ENCODE measurements around the gene SH3RF2.

The SH3RF2 gene

GRCh38 chr5:145987856-145988255 is 51.5 kb downstream of the SH3RF2 start:
- Histone ChIP-seq H3K4me1 (ENCODE audit: control insufficient read depth, insufficient read depth, low read length) (no peaks in the 10 kb centered on the region), H3K9me3 (ENCODE audit: control insufficient read depth, insufficient read depth, low read depth, low read length) (no peaks in the 10 kb centered on the region), H3K4me3 (ENCODE audit: low read depth, low read length) (no peak overlapping the region), H3K27ac (ENCODE audit: extremely low read depth, low read depth, low read length) (no peak overlapping the region), H3K36me3 (ENCODE audit: control insufficient read depth in 2 of 2, insufficient read depth in 1 of 2, low read length in 2 of 2) (no peaks in the 10 kb centered on the region)
- no peak for TF ChIP-seq ZNF785 (tag by site-specific recombination; IDR thresholded peaks at IDR 0.05)
- no peak for TF ChIP-seq ZNF580 (tag by site-specific recombination; IDR thresholded peaks at IDR 0.05)
- no peak for TF ChIP-seq ZNF843 (tag by site-specific recombination; IDR thresholded peaks at IDR 0.05)
- no peak for TF ChIP-seq ZBTB17 (tag by site-specific recombination; IDR thresholded peaks at IDR 0.05)
- TF ChIP-seq ZNF704 (tag by site-specific recombination; IDR thresholded peaks at IDR 0.05) = no peak
- no peak for TF ChIP-seq ZFP69B (tag by site-specific recombination; IDR thresholded peaks at IDR 0.05)
- POLR2A ChIA-PET = no interaction called here
- CTCF ChIA-PET = interaction anchor here (1.4 kb wide), 1 partner anchor 67 kb away, joined by 3 read pairs; no protein-coding TSS in a partner anchor

- Histone ChIP-seq H3K4me1 (ENCODE audit: control insufficient read depth, insufficient read depth, low read length) (no peaks in the 10 kb centered on the region), H3K9me3 (ENCODE audit: control insufficient read depth, insufficient read depth, low read depth, low read length) (no peaks in the 10 kb centered on the region), H3K27ac (ENCODE audit: extremely low read depth, low read depth, low read length) (no peak overlapping the region), H3K4me3 (ENCODE audit: low read depth, low read length) (no peak overlapping the region), H3K36me3 (ENCODE audit: control insufficient read depth in 2 of 2, insufficient read depth in 1 of 2, low read length in 2 of 2) (no peaks in the 10 kb centered on the region)
- TF ChIP-seq ZNF404 (tag by site-specific recombination; IDR thresholded peaks at IDR 0.05) = no peak
- no peak for TF ChIP-seq ZNF610 (tag by site-specific recombination; IDR thresholded peaks at IDR 0.05; ENCODE audit: borderline replicate concordance)
- TF ChIP-seq BCL11A (tag by site-specific recombination; IDR thresholded peaks at IDR 0.05; ENCODE audit: low read depth) = no peak
- no peak for TF ChIP-seq ZNF645 (tag by site-specific recombination; IDR thresholded peaks at IDR 0.05)
- TF ChIP-seq AEBP2 (tag by site-specific recombination; IDR thresholded peaks at IDR 0.05; ENCODE audit: borderline replicate concordance) = no peak
- TF ChIP-seq ZSCAN4 (tag by site-specific recombination; IDR thresholded peaks at IDR 0.05) = no peak
- TF ChIP-seq ZNF549 (tag by site-specific recombination; IDR thresholded peaks at IDR 0.05) = no peak
- POLR2A ChIA-PET = no interaction called here
- CTCF ChIA-PET = no interaction called here
These were observed 52.6 kb downstream of the SH3RF2 start for GRCh38 chr5:145988993-145989392.

- ChIA-PET POLR2A (no interaction called here), CTCF (interaction anchor here (1.1 kb wide), 1 partner anchor 8 kb away, joined by 3 read pairs; no protein-coding TSS in a partner anchor)
- no peak for TF ChIP-seq ZNF292 (tag by site-specific recombination; IDR thresholded peaks at IDR 0.05; ENCODE audit: borderline replicate concordance, low read depth)
- TF ChIP-seq KLF8 (tag by site-specific recombination; IDR thresholded peaks at IDR 0.05) = no peak
- no peak for TF ChIP-seq ATF2 (tag by site-specific recombination; IDR thresholded peaks at IDR 0.05; ENCODE audit: low read depth)
- TF ChIP-seq ZNF692 (tag by site-specific recombination; IDR thresholded peaks at IDR 0.05) = no peak
- no peak for TF ChIP-seq IKZF3 (tag by site-specific recombination; IDR thresholded peaks at IDR 0.05)
- TF ChIP-seq GFI1B (tag by site-specific recombination; IDR thresholded peaks at IDR 0.05) = no peak
- TF ChIP-seq ZNF146 (tag by site-specific recombination; IDR thresholded peaks at IDR 0.05) = no peak
- TF ChIP-seq SP2 (tag by site-specific recombination; IDR thresholded peaks at IDR 0.05) = no peak
- TF ChIP-seq ZNF416 (tag by site-specific recombination; IDR thresholded peaks at IDR 0.05) = no peak
- no peak for TF ChIP-seq ZNF214 (tag by site-specific recombination; IDR thresholded peaks at IDR 0.05; ENCODE audit: borderline replicate concordance)
- TF ChIP-seq ZNF837 (tag by site-specific recombination; IDR thresholded peaks at IDR 0.05) = no peak
- Histone ChIP-seq H3K36me3 (ENCODE audit: control insufficient read depth in 2 of 2, insufficient read depth in 1 of 2, low read length in 2 of 2) (no peaks in the 10 kb centered on the region), H3K27ac (ENCODE audit: extremely low read depth, low read depth, low read length) (no peak overlapping the region), H3K4me1 (ENCODE audit: control insufficient read depth, insufficient read depth, low read length) (no peaks in the 10 kb centered on the region), H3K4me3 (ENCODE audit: low read depth, low read length) (no peak overlapping the region), H3K9me3 (ENCODE audit: control insufficient read depth, insufficient read depth, low read depth, low read length) (no peaks in the 10 kb centered on the region)
These were observed 53.0 kb downstream of the SH3RF2 start for GRCh38 chr5:145989428-145989827.

Data from HEK293 (cell line).